GM23338 (cell line): ENCODE data around the gene FAM228B. TPM values are rescaled to one million over a fixed set of nuclear protein-coding genes. Genes with fewer than 3 reads are reported as not detected.

Source experiments
- ATAC-seq: fragments of 200-7000 bp; cut with Tn5 transposase; 3 replicates; pipeline ENCODE4 v1.9.1; 2020
- DNase-seq: peaks from one replicate; pipeline ENCODE4 v3.0.0-alpha.2; 2015; ENCODE audit warnings: low spot score
- H2AFZ ChIP-seq: fragments of 200-600 bp; sonication (generic); 2 replicates; pipeline ENCODE4 v1.8.0; 2016; ENCODE audit warnings: antibody characterized with exemption, mild to moderate bottlenecking, moderate library complexity
- H3F3A ChIP-seq: fragments of 200-600 bp; sonication (generic); replicated peaks from 2 replicates; pipeline ENCODE4 v1.8.0; 2017; ENCODE audit warnings: antibody characterized with exemption, mixed run types, low read depth
- H3K27ac ChIP-seq: fragments of 200-600 bp; sonication (generic); 2 replicates; pipeline ENCODE4 v1.6.1; 2016; ENCODE audit warnings: low read depth
- H3K27me3 ChIP-seq: fragments of 200-600 bp; sonication (generic); 2 replicates; pipeline ENCODE4 v1.8.0; 2016; ENCODE audit warnings: mild to moderate bottlenecking, mixed run types, moderate library complexity; ENCODE audit not compliant: insufficient read depth
- H3K36me3 ChIP-seq: fragments of 200-600 bp; sonication (generic); 2 replicates; pipeline ENCODE4 v1.8.0; 2016; ENCODE audit warnings: mild to moderate bottlenecking; ENCODE audit not compliant: insufficient read depth
- H3K4me1 ChIP-seq: fragments of 200-600 bp; sonication (generic); 2 replicates; pipeline ENCODE4 v1.8.0; 2016; ENCODE audit warnings: mild to moderate bottlenecking, moderate library complexity; ENCODE audit not compliant: insufficient read depth
- H3K4me2 ChIP-seq: fragments of 200-600 bp; sonication (generic); 2 replicates; pipeline ENCODE4 v1.7.1; 2017; ENCODE audit warnings: mixed run types
- H3K4me3 ChIP-seq: fragments of 200-600 bp; sonication (generic); 2 replicates; pipeline ENCODE4 v1.6.1; 2016; ENCODE audit warnings: mixed run types
- H3K79me2 ChIP-seq: fragments of 200-600 bp; sonication (generic); replicated peaks from 2 replicates; pipeline ENCODE4 v1.8.0; 2017; ENCODE audit warnings: mild to moderate bottlenecking; ENCODE audit not compliant: insufficient read depth
- H3K9me2 ChIP-seq: fragments of 200-600 bp; sonication (generic); 2 replicates; pipeline ENCODE4 v1.8.0; 2017; ENCODE audit not compliant: insufficient read depth
- H4K20me1 ChIP-seq: fragments of 200-600 bp; sonication (generic); replicated peaks from 2 replicates; pipeline ENCODE4 v1.8.0; 2017; ENCODE audit warnings: mild to moderate bottlenecking; ENCODE audit not compliant: insufficient read depth
- H3K27ac Mint-ChIP-seq: 2 replicates; pipeline ENCODE4 v1.8.0; 2020; ENCODE audit warnings: inconsistent platforms, mild to moderate bottlenecking, moderate library complexity, mixed read lengths
- H3K27me3 Mint-ChIP-seq: 3 replicates; pipeline ENCODE4 v1.8.0; 2022; ENCODE audit warnings: low read depth, mild to moderate bottlenecking, moderate library complexity, mixed read lengths, inconsistent platforms; ENCODE audit not compliant: insufficient read depth, poor library complexity
- H3K36me3 Mint-ChIP-seq: 3 replicates; pipeline ENCODE4 v1.8.0; 2021; ENCODE audit warnings: low read depth, mild to moderate bottlenecking, inconsistent platforms, moderate library complexity, mixed read lengths
- H3K4me1 Mint-ChIP-seq: 3 replicates; pipeline ENCODE4 v1.8.0; 2020; ENCODE audit warnings: mild to moderate bottlenecking, inconsistent platforms, mixed read lengths
- H3K4me3 Mint-ChIP-seq: 3 replicates; pipeline ENCODE4 v1.8.0; 2021; ENCODE audit warnings: moderate library complexity, mild to moderate bottlenecking, inconsistent platforms, mixed read lengths
- H3K9me3 Mint-ChIP-seq: 3 replicates; pipeline ENCODE4 v1.8.0; 2020; ENCODE audit warnings: moderate library complexity, mild to moderate bottlenecking, inconsistent platforms, mixed read lengths
- CREB1 ChIP-seq: fragments of 250-450 bp; sonication (Bioruptor Pico); IDR thresholded peaks from 2 replicates; pipeline ENCODE4 v1.5.0; 2020; ENCODE audit warnings: low read depth, mild to moderate bottlenecking, moderate library complexity
- CTCF ChIP-seq, 2 experiments: fragments of 200-600 bp in 1 of 2; sonication (generic) in 1 of 2; conservative IDR thresholded peaks; 2 replicates each; pipeline versions ENCODE4 v1.5.1 to v1.6.1; 2016 to 2017; ENCODE audit warnings: antibody characterized with exemption in 2 of 2, low read depth in 2 of 2, mild to moderate bottlenecking in 2 of 2, moderate library complexity in 1 of 2
- ETS1 ChIP-seq: IDR thresholded peaks from 2 replicates; pipeline ENCODE4 v1.6.1; 2016; ENCODE audit warnings: antibody characterized with exemption
- EZH2 ChIP-seq: fragments of 200-600 bp; sonication (generic); IDR thresholded peaks from one replicate; pipeline ENCODE4 v1.8.0; 2017; ENCODE audit warnings: antibody characterized with exemption, mild to moderate bottlenecking, low read depth; ENCODE audit not compliant: unreplicated experiment
- EZH2phosphoT487 ChIP-seq: fragments of 200-600 bp; sonication (generic); IDR thresholded peaks from one replicate; pipeline ENCODE4 v1.8.1; 2018; ENCODE audit warnings: antibody characterized with exemption; ENCODE audit not compliant: unreplicated experiment
- JUNB ChIP-seq: IDR thresholded peaks from one replicate; pipeline ENCODE4 v1.6.1; 2016; ENCODE audit warnings: antibody characterized with exemption; ENCODE audit not compliant: unreplicated experiment
- NANOG ChIP-seq: IDR thresholded peaks from 2 replicates; pipeline ENCODE4 v1.6.1; 2016; ENCODE audit warnings: antibody characterized with exemption, borderline replicate concordance
- POLR2AphosphoS5 ChIP-seq: IDR thresholded peaks from 2 replicates; pipeline ENCODE4 v1.6.1; 2016; ENCODE audit warnings: antibody characterized with exemption, low read depth
- REST ChIP-seq: IDR thresholded peaks from one replicate; pipeline ENCODE4 v1.6.1; 2018; ENCODE audit warnings: antibody characterized with exemption; ENCODE audit not compliant: unreplicated experiment
- STAT1 ChIP-seq: IDR thresholded peaks from one replicate; pipeline ENCODE4 v1.6.1; 2016; ENCODE audit warnings: antibody characterized with exemption; ENCODE audit not compliant: unreplicated experiment
- ZNF114 ChIP-seq: fragments of 250-450 bp; sonication (Bioruptor Pico); IDR thresholded peaks from 2 replicates; pipeline ENCODE4 v1.5.0; 2020; ENCODE audit warnings: mild to moderate bottlenecking, moderate library complexity
- ZNF331 ChIP-seq: fragments of 250-450 bp; sonication (Bioruptor Pico); IDR thresholded peaks from 2 replicates; pipeline ENCODE4 v1.5.0; 2020; ENCODE audit warnings: low read depth, mild to moderate bottlenecking, moderate library complexity
- ZNF462 ChIP-seq: fragments of 250-450 bp; sonication (Bioruptor Pico); IDR thresholded peaks from 2 replicates; pipeline ENCODE4 v1.5.0; 2020; ENCODE audit warnings: mild to moderate bottlenecking, moderate library complexity
- polyA plus RNA-seq: library from polyadenylated mRNA; unstranded; fragments of >200 nt; fragmentation: Nextera tagmentation; extraction: Ambion mirVana; gene quantifications from 2 replicates; pipeline ENCODE4 v1.2.1, GENCODE V29; 2016
- total RNA-seq: library from RNA; depleted of rRNA; stranded (reverse); fragments of >200 nt; shearing (Covaris generic); gene quantifications from 2 replicates; pipeline ENCODE4 v1.2.3, GENCODE V29; 2014

FAM228B gene
- total and polyA plus RNA-seq, 2 experiments from 2014 or later = 3.4 to 7.9 TPM

GRCh38 chr2:24163186-24163585 lies 39.9 kb downstream of the FAM228B start:
- H3K27me3 ChIP-seq = no peaks in the 10 kb centered on the region
- H3K4me3 ChIP-seq = no peak overlapping the region
- peaks cover 10% of the 10 kb centered on the region; the same call in 2 of the 3 replicates for H3K9me3 Mint-ChIP-seq
- no peak overlapping the region for H3K4me3 Mint-ChIP-seq
- no peaks in the 10 kb centered on the region for H3K9me2 ChIP-seq
- H3K4me1 ChIP-seq = no peaks in the 10 kb centered on the region; the same call in 1 of the 2 replicates
- H3K27ac Mint-ChIP-seq = no peak overlapping the region
- H3K4me1 Mint-ChIP-seq = peaks cover 10% of the 10 kb centered on the region; the same call in 2 of the 3 replicates
- no peaks in the 10 kb centered on the region for H4K20me1 ChIP-seq
- H2AFZ ChIP-seq = no peak overlapping the region
- H3K36me3 ChIP-seq = no peaks in the 10 kb centered on the region
- H3F3A ChIP-seq = no peaks in the 10 kb centered on the region
- no peak for TF ChIP-seq EZH2phosphoT487
- no peak for TF ChIP-seq STAT1
- TF ChIP-seq CREB1 (CRISPR knock-in tag) = no peak
- TF ChIP-seq POLR2AphosphoS5 = no peak
- TF ChIP-seq ZNF114 (CRISPR knock-in tag) = no peak
- TF ChIP-seq ZNF331 (CRISPR knock-in tag) = no peak
- no peak for TF ChIP-seq JUNB
- TF ChIP-seq ETS1 = no peak
- no peak for TF ChIP-seq REST
- TF ChIP-seq ZNF462 = no peak
- no peak for TF ChIP-seq NANOG
- TF ChIP-seq CTCF (conservative IDR thresholded peaks at IDR 0.05; ENCODE audit: low read depth in 2 of 2) = no peak
- TF ChIP-seq EZH2 = no peak
- H3K36me3 Mint-ChIP-seq = peaks cover 11% of the 10 kb centered on the region; the same call in 2 of the 3 replicates
- DNase-seq (no peak), ATAC-seq (no peak)
- no peaks in the 10 kb centered on the region for H3K79me2 ChIP-seq
- no peak overlapping the region for H3K27ac ChIP-seq
- peaks cover 10% of the 10 kb centered on the region for H3K27me3 Mint-ChIP-seq
- H3K4me2 ChIP-seq = no peak overlapping the region
